ENCODE measurements around the gene SIGMAR1. TPM values are rescaled to one million over a fixed set of nuclear protein-coding genes. Genes with fewer than 3 reads are reported as not detected.

Gene SIGMAR1
- total and polyA plus RNA-seq, 2 of the 4 experiments (the other 2 are of a cell fraction) = 44.6 to 88.9 TPM

DNA sequence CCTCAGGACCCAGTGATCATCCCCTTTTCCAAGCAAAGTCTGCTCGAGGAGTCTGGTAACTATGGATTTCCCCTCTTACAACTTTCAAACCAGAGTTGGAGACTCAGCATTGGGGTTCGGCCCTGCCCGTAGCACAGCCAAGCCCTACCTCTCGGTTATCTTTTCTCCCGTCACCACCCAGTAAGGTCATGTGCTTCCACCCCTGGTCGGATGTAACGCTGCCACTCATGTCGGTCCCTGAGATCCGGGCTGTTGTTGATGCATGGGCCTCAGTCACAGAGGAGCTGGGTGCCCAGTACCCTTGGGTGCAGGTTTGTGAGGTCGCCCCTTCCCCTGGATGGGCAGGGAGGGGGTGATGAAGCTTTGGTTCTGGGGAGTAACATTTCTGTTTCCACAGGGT lies 10.1 kb upstream of the SIGMAR1 start:
- H4K8ac ChIP-seq (ENCODE audit: low read depth in 2 of 2, low read length in 2 of 2) = peak overlapping the region; percentile 80 to 85; a peak in 2 of 4 replicates
- H3K27ac ChIP-seq (ENCODE audit: insufficient read depth, low read length) = peak overlapping the region; percentile 82; the same call in 1 of the 2 replicates
- ATAC-seq (ENCODE audit: low read depth) = no peak
- H3K4me2 ChIP-seq (ENCODE audit: low read depth, low read length) = peak overlapping the region; percentile 89
- H2AFZ ChIP-seq (replicated peaks; ENCODE audit: low read length, poor library complexity) = peak overlapping the region; percentile 99
- ChIA-PET POLR2A (ENCODE audit: unreplicated experiment) (no interaction called here), CTCF (no interaction called here)
- H3K4me1 ChIP-seq (ENCODE audit: control insufficient read depth, insufficient read depth, low read length) = peaks cover 24% of the 10 kb centered on the region
- H3K27me3 ChIP-seq (ENCODE audit: control insufficient read depth, insufficient read depth, low read length) = no peaks in the 10 kb centered on the region
- H3K9me1 ChIP-seq (ENCODE audit: insufficient read depth, low read length) = peaks cover 25% of the 10 kb centered on the region
- peaks cover 16% of the 10 kb centered on the region for H3K36me3 ChIP-seq (ENCODE audit: control insufficient read depth, insufficient read depth, low read length)
- no peak overlapping the region for H3K56ac ChIP-seq (ENCODE audit: extremely low read depth, insufficient read depth, low read length)
- H3K79me1 ChIP-seq (ENCODE audit: low read depth in 1 of 2, low read length in 2 of 2) = peaks cover 15 to 41% of the 10 kb centered on the region in 2 experiments
- DNase-seq = no peak
- no peak overlapping the region for H2BK5ac ChIP-seq (ENCODE audit: low read depth, low read length, poor library complexity, severe bottlenecking)
- H2AK9ac ChIP-seq (replicated peaks; ENCODE audit: low read depth, low read length, poor library complexity) = peak overlapping the region; percentile 93
- 67% methylated on average over 2 of the region's 10 CpGs; no CpG with 5 or more reads in 1 of the 2 experiments for WGBS, 2 experiments (ENCODE audit: extremely low coverage in 2 of 2, insufficient read length in 1 of 2)
- H4K5ac ChIP-seq (ENCODE audit: low read depth, low read length) = no peak overlapping the region
- BruUV-seq (replicated peaks) = no TSS peak
- H3K4ac ChIP-seq (ENCODE audit: low read depth, low read length) = peak overlapping the region; percentile 73; the same call in 1 of the 2 replicates
- 0 out of 2 replicates have a peak overlapping the region, but pooled peaks have one; percentile 7 for H4K91ac ChIP-seq (ENCODE audit: insufficient read depth, low read depth, low read length)
- H3K9ac ChIP-seq (ENCODE audit: low read depth, low read length) = peak overlapping the region; percentile 86
- peak overlapping the region; percentile 37; the same call in 1 of the 2 replicates for H3K23ac ChIP-seq (ENCODE audit: low read depth, low read length)
- no peak overlapping the region for H2BK20ac ChIP-seq (ENCODE audit: low read depth, low read length)
- no peak overlapping the region for H2BK120ac ChIP-seq (ENCODE audit: low read depth, low read length)
- peak overlapping the region; percentile 29; the same call in 1 of the 2 replicates for H2AK5ac ChIP-seq (ENCODE audit: low read depth, low read length)
- intact Hi-C loops (cut with micrococcal nuclease) (loop anchor here (2.0 kb wide), 1 partner anchor 55 kb away; no protein-coding TSS in a partner anchor), dilution Hi-C loops (cut with HindIII; ENCODE audit: low sequenced_read_pairs, unreplicated experiment) (no loop called here), in situ Hi-C loops (cut with MboI; ENCODE audit: low sequenced_read_pairs) (no loop called here)
- TF ChIP-seq MAFK (IDR thresholded peaks at IDR 0.05; ENCODE audit: low read depth, low read length) (no peak), MAZ (IDR thresholded peaks at IDR 0.05; ENCODE audit: borderline replicate concordance, low read depth, low read length) (no peak), USF2 (IDR thresholded peaks at IDR 0.05; ENCODE audit: low read depth, low read length) (no peak), SMC3 (IDR thresholded peaks at IDR 0.05; ENCODE audit: low read depth, low read length) (no peak), NFE2L2 (IDR thresholded peaks at IDR 0.05; ENCODE audit: low read depth, low read length) (no peak), ELK1 (IDR thresholded peaks at IDR 0.05; ENCODE audit: borderline replicate concordance, low read depth, low read length) (no peak), CEBPB (IDR thresholded peaks at IDR 0.05; ENCODE audit: low read depth, low read length) (no peak), RAD21 (IDR thresholded peaks at IDR 0.05; ENCODE audit: low read length) (no peak), BHLHE40 (IDR thresholded peaks at IDR 0.05; ENCODE audit: low read depth, low read length) (no peak), RCOR1 (IDR thresholded peaks at IDR 0.05; ENCODE audit: insufficient replicate concordance, low read length) (no peak), MXI1 (IDR thresholded peaks at IDR 0.05; ENCODE audit: borderline replicate concordance, low read depth, low read length) (no peak), FOS (IDR thresholded peaks at IDR 0.05; ENCODE audit: low read depth, low read length) (no peak), RFX5 (IDR thresholded peaks at IDR 0.05; ENCODE audit: low read depth, low read length) (no peak)
- TF ChIP-seq, protein P1, sequence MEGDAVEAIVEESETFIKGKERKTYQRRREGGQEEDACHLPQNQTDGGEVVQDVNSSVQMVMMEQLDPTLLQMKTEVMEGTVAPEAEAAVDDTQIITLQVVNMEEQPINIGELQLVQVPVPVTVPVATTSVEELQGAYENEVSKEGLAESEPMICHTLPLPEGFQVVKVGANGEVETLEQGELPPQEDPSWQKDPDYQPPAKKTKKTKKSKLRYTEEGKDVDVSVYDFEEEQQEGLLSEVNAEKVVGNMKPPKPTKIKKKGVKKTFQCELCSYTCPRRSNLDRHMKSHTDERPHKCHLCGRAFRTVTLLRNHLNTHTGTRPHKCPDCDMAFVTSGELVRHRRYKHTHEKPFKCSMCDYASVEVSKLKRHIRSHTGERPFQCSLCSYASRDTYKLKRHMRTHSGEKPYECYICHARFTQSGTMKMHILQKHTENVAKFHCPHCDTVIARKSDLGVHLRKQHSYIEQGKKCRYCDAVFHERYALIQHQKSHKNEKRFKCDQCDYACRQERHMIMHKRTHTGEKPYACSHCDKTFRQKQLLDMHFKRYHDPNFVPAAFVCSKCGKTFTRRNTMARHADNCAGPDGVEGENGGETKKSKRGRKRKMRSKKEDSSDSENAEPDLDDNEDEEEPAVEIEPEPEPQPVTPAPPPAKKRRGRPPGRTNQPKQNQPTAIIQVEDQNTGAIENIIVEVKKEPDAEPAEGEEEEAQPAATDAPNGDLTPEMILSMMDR (conservative IDR thresholded peaks at IDR 0.05; ENCODE audit: low read depth, low read length) = no peak
- H3K18ac ChIP-seq (ENCODE audit: low read depth, low read length) = no peak overlapping the region
- peak overlapping the region; percentile 55 for H3K14ac ChIP-seq (replicated peaks; ENCODE audit: low read depth, low read length)
- H3K4me3 ChIP-seq (ENCODE audit: insufficient read depth, low read depth, low read length) = peak overlapping the region; percentile 76
- H2BK15ac ChIP-seq (ENCODE audit: low read depth, low read length) = no peak overlapping the region
- no peaks in the 10 kb centered on the region for H4K20me1 ChIP-seq (ENCODE audit: insufficient read depth, low read length)
- no peaks in the 10 kb centered on the region for H3K9me3 ChIP-seq (ENCODE audit: control insufficient read depth, insufficient read depth, low read length)

Data from IMR-90 (cell line).